ENCODE data around the gene UBE3C. TPM values are rescaled to one million over a fixed set of nuclear protein-coding genes. Genes with fewer than 3 reads are reported as not detected.
"Not testable (repeated sequence)": the region's sequence is repeated elsewhere in the genome, so short reads cannot be mapped to it uniquely, and the experiment has no call there.

UBE3C gene
- total and polyA plus RNA-seq, 2 donors (not counting 3 experiments of a cell fraction or from before 2014, with no cell fraction given), result 45.1 to 77.3 TPM

GRCh38 chr7:157129907-157130460 lies 8.7 kb upstream of the UBE3C start:
- no TSS peak for BruUV-seq (replicated peaks)
- Histone ChIP-seq H3K9ac (replicated peaks; ENCODE audit: extremely low read depth, insufficient read depth, low read length) (no peak overlapping the region), H4K20me1 (replicated peaks; ENCODE audit: control insufficient read depth, extremely low read depth, insufficient read depth, low read length) (no peaks in the 10 kb centered on the region), H3K4me1 (ENCODE audit: control insufficient read depth, extremely low read depth, insufficient read depth, low read length) (no peaks in the 10 kb centered on the region), H3K9me3 (replicated peaks; ENCODE audit: control insufficient read depth, insufficient read depth, low read length) (no peaks in the 10 kb centered on the region), H3K9me1 (replicated peaks; ENCODE audit: control insufficient read depth, extremely low read depth, insufficient read depth, low read length) (no peaks in the 10 kb centered on the region), H3K27me3 (ENCODE audit: control insufficient read depth in 2 of 2, insufficient read depth in 2 of 2, low read length in 2 of 2) (peaks cover 0 to 2% of the 10 kb centered on the region in 2 experiments), H2AFZ (ENCODE audit: low read depth, low read length) (no peak overlapping the region), H3K4me3 (replicated peaks in 1 of 3; ENCODE audit: insufficient read depth in 1 of 3, low read depth in 1 of 3, low read length in 3 of 3) (no peak overlapping the region), H3K27ac (ENCODE audit: insufficient read depth, low read depth, low read length) (no peak overlapping the region), H3K4me2 (ENCODE audit: insufficient read depth, low read length) (no peak overlapping the region), H3K36me3 (ENCODE audit: control insufficient read depth in 2 of 2, extremely low read depth in 1 of 2, insufficient read depth in 2 of 2, low read length in 2 of 2) (no peaks in the 10 kb centered on the region), H3K79me2 (ENCODE audit: control insufficient read depth, insufficient read depth, low read length) (no peaks in the 10 kb centered on the region)
- FAIRE-seq (no peak), DNase-seq (ENCODE audit: low read depth, low spot score) (no peak)
- CTCF ChIA-PET, result no interaction called here
- intact Hi-C loops (cut with micrococcal nuclease), result no loop called here
- dilution Hi-C loops (cut with MboI; ENCODE audit: extremely low pct_ligation_motif_present, low sequenced_read_pairs), result no loop called here
- POLR2A ChIA-PET, result no interaction called here
- TF ChIP-seq POLR2A (IDR thresholded peaks at IDR 0.05; ENCODE audit: low read depth, low read length) (no peak), EZH2 (IDR thresholded peaks at IDR 0.05; ENCODE audit: borderline replicate concordance, low read depth, low read length, severe bottlenecking) (no peak), FOS (IDR thresholded peaks at IDR 0.05; ENCODE audit: borderline replicate concordance, insufficient read depth, low read length) (no peak), GATA2 (IDR thresholded peaks at IDR 0.05; ENCODE audit: insufficient read depth, insufficient read length, low read depth, low read length) (no peak), POLR2AphosphoS5 (IDR thresholded peaks at IDR 0.05; ENCODE audit: insufficient read depth, low read depth, low read length) (no peak), MAX (IDR thresholded peaks at IDR 0.05; ENCODE audit: insufficient read depth, insufficient read length) (no peak), MYC (IDR thresholded peaks at IDR 0.05; ENCODE audit: low read depth, low read length) (no peak), JUN (IDR thresholded peaks at IDR 0.05; ENCODE audit: borderline replicate concordance, insufficient read depth, insufficient read length, low read depth) (no peak), CTCF (IDR thresholded peaks at IDR 0.05; ENCODE audit: extremely low read depth in 1 of 2, insufficient read depth in 1 of 2, low read depth in 1 of 2, low read length in 2 of 2) (no peak)

- H2AFZ ChIP-seq (ENCODE audit: low read depth, low read length); H3K27me3 ChIP-seq (ENCODE audit: control insufficient read depth in 2 of 2, insufficient read depth in 2 of 2, low read length in 2 of 2); intact Hi-C loops (cut with micrococcal nuclease); FAIRE-seq; H3K27ac ChIP-seq (ENCODE audit: insufficient read depth, low read depth, low read length); dilution Hi-C loops (cut with MboI; ENCODE audit: extremely low pct_ligation_motif_present, low sequenced_read_pairs); POLR2A ChIA-PET; H3K4me1 ChIP-seq (ENCODE audit: control insufficient read depth, extremely low read depth, insufficient read depth, low read length); DNase-seq (ENCODE audit: low read depth, low spot score); H3K9me1 ChIP-seq (replicated peaks; ENCODE audit: control insufficient read depth, extremely low read depth, insufficient read depth, low read length); BruUV-seq (replicated peaks); H3K9ac ChIP-seq (replicated peaks; ENCODE audit: extremely low read depth, insufficient read depth, low read length); H3K79me2 ChIP-seq (ENCODE audit: control insufficient read depth, insufficient read depth, low read length); H3K4me2 ChIP-seq (ENCODE audit: insufficient read depth, low read length); CTCF ChIA-PET; H4K20me1 ChIP-seq (replicated peaks; ENCODE audit: control insufficient read depth, extremely low read depth, insufficient read depth, low read length); H3K4me3 ChIP-seq (replicated peaks in 1 of 3; ENCODE audit: insufficient read depth in 1 of 3, low read depth in 1 of 3, low read length in 3 of 3); H3K9me3 ChIP-seq (replicated peaks; ENCODE audit: control insufficient read depth, insufficient read depth, low read length); H3K36me3 ChIP-seq (ENCODE audit: control insufficient read depth in 2 of 2, extremely low read depth in 1 of 2, insufficient read depth in 2 of 2, low read length in 2 of 2): not testable (repeated sequence)
These were observed 7.9 kb upstream of the UBE3C start for GRCh38 chr7:157130849-157131248.

Measured in endothelial cell of umbilical vein (primary cell).